ENCODE measurements around the gene CPSF7.
A peak's percentile ranks its signal among the peaks of the same experiment; 100 is the strongest.
"Not testable (repeated sequence)": the region's sequence is repeated elsewhere in the genome, so short reads cannot be mapped to it uniquely, and the experiment has no call there.

CPSF7 gene

DNA sequence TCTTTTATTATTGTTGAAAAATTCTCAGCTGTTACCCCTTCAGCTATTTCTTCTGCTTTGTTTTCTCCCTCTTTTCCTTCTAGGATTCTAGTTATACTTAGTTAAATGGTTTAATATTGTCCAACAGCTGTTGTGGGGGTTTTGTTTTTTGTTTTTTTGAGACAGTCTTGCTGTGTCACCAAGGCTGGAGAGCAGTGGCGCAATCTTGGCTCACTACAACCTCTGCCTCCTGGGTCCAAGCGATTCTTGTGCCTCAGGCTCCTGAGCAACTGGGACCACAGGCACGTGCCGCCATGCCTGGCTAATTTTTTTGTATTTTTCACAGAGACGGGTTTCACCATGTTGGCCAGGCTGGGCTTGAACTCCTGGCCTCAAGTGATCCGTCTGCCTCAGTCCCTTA is 12.8 kb upstream of the CPSF7 start:
- DNase-seq (ENCODE audit: low read depth in 3 of 3) = no peak

DNA sequence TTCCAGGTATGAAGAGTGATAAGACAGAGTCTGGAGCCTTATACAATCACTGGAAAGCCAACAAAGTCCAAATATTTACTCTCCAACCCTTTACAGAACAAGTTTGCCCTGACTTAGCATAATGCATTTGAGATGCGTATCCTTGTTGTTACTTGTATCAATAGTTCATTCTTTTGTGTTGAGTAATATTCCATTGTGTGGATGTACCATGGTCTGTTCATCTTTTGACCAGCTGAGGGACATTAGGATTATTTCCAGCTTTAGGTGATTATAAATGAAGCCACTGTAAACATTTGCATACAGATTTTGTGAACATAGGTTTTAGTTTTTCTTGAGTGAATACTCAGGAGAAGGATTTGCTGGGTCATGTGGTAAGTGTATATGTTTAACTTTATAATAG is 9.8 kb upstream of the CPSF7 start:
- no peak for DNase-seq (ENCODE audit: low read depth in 3 of 3)

DNA sequence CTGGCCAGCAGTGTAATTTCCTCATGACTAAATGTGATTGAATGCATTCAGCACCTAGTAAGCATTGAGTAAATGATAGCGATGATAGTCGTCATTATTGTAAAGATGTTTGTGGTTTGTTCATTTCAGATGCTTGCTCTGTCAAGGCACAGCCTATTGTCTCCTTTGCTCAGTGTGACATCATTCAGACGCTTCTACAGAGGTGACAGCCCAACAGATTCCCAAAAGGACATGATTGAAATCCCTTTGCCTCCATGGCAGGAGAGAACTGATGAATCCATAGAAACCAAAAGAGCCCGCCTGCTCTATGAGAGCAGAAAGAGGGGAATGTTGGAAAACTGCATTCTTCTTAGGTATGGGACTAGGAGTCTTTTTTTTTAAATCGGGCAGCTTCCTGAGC is 7.7 kb upstream of the CPSF7 start:
- no peak for DNase-seq (ENCODE audit: low read depth in 3 of 3)

DNA sequence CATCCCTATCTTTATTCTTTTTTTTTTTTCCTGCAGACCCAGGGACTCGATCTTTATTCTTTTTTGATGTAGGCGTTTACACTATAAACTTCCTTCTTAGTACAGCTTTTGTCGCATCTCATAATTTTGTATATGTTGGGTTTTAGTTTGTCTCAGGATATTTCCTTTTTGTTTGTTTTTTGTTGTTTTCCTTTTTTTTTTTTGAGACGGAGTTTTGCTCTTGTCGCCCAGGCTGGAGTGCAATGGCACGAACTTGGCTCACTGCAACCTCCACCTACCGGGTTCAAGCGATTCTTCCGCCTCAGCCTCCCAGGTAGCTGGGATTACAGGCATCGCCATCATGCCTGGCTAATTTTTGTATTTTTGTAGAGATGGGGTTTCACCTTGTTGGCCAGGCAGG is 1.1 kb upstream of the CPSF7 start:
- DNase-seq (ENCODE audit: low read depth in 3 of 3) = not testable (repeated sequence)

DNA sequence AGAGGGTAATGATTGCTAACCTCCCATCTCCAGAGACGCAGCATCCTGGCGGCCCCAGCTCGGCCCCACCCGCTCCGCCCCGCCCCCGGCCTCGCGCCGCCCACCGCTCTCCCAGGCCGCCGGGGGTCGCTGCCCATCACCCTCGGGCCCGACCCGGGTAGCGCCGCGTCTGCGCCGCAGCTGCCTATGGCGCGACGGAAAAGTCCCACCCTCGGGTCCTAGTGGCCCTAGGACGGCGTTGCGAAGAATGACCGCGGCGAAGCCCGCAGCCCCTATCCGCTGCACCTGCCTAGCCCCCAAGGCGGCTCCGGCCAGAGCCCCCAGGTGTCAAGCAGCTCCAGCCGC is 457 bp downstream of the CPSF7 start:
- DNase-seq (ENCODE audit: low read depth in 3 of 3) = peak; percentile 29 to 71 (median 49)

DNA sequence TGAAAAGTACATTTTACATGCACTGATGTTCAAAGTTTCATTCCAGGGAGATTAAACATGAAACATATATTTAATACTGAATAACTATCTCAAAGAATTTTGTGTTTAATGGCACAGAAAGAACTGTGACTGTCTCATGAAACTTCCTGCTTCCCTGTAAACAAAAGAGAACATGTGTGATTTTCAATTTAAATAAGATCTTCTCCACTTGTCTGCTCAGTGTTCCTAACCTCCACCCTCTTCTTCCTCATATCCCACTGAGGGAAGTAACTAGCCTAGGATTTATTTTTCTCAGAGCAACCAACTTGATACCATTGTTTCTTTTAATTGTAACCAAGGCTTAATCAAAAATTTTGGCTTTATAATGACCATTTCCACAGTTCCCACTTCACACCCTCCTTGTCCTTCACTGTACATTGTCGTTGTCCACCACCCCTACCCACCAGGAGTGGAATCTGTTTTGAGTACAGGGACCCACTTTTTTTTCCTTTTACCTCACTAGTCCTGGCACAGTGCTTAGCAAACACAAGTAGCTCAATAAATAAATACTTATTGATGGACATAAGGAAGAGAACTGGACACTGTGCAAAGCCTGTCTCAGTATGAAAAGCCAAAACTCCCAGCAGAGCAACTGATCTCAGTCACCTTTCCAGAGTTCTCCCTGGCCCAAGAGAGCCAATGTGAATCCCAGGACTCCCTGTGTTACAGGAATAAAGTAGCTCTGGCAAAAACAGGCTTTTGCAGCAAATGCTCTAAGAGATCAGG is 4.2 kb downstream of the CPSF7 start:
- DNase-seq (ENCODE audit: low read depth in 3 of 3) = no peak

DNA sequence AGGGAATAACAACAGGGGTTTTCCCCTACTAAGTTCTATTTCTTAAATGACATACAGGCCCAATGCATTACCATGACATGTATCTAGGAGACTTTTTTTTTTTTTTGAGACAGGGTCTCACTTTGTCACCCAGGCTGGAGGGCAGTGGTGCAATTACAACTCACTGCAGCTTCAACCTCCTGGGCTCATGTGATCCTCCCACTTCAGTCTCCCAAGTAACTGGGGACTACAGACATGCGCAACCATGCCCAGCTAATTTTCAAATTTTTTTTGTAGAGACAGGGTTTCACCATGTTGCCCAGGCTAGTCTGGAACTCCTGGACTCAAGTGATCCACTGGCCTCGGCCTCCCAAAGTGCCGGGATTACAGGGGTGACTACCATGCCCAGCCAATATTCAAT is 7.5 kb downstream of the CPSF7 start:
- DNase-seq (ENCODE audit: low read depth in 3 of 3) = no peak

DNA sequence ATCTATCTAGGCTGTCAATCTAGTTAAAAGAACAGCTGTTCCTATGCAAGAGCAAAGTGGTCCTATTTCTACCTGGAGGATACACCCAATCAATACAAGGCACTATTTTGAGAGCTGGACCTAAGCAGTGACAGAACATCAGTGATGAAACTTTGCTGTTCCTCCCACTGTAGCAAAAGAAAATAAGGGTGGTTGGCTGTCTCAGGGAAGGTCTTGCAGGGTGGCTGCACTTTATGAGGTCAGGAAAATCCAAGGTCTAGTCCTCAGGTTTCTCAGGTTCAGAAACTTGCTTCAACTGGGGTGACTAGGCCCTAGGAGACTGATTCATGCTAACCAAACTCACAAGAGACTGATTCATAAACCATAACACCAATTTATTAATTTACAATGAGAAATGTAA is 11.6 kb downstream of the CPSF7 start:
- no peak for DNase-seq (ENCODE audit: low read depth in 3 of 3)

DNA sequence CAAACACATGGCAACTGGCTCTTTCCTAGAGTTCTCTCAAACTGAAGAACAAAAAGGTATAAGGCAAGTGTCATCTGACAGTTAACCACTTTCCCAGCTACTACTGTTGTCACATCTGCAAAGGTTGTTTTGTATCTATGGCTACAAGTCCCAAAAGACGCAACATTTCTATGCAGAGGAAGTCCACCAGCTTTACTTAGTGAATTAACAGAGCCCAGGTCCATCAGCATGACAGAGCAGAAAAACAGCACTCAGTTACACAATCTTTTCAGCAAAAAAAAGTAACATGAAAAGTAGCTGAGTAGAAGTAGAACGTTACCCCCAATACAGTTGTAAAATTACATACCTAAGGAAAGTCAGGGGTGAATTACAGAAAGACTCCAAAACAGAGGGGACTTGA is 12.1 kb downstream of the CPSF7 start:
- no peak for DNase-seq (ENCODE audit: low read depth in 3 of 3)

DNA sequence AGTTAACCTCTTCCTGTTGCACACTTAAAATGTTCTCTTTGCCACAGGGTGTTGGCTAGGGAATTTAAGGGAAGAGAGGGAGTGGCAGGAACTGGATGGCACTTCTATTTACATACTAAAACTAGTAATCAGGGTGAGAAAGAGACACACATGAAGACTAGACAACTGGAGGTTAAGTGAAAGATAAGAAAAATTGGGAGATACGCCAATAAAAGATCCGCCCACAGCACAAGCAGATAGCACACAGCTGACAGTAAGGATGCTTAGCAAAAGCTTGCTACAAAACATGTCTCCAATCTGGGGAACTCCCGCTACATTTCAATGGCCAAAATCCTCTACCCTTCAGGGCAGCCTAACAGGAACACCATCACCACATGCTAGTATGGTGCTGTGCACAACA is 12.8 kb downstream of the CPSF7 start:
- DNase-seq (ENCODE audit: low read depth in 3 of 3) = no peak

DNA sequence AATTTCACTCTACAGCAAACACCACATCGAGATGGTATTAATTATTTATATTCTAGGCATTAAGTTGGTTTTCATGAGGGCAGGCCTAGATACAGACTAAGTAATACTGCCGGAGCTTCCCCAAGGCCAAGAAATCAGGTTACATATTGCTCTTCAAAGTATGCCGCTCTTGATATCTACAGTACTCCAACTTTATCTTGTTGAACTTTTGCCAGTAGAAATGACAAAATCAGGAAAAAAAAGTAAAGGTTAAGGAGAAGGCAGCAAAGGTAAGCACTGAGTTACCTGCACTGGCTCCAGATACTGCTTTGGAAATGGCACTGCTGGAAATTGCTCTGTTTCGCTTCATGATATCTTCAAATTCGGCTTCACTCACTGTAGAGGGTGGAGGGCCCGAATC is 14.4 kb downstream of the CPSF7 start:
- no peak for DNase-seq (ENCODE audit: low read depth in 3 of 3)

DNA sequence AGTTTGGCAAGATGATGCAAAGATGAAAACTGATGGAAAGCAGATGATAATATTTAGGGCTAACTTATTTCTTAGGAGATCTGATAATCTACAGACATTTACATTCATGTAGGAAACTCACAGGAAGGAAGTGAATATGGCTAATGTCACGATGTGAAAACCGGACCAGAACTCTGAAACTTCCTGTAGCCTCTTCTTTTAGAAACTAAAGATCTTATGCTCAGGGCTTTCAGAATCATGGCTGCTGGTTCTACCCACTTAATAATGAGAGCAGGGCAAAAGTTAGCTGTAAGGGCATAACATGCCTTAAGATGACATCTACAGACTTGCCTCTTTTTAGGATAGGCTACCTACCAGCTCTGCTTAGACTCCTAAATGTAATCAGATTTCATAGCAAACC is 15.2 kb downstream of the CPSF7 start:
- no peak for DNase-seq (ENCODE audit: low read depth in 3 of 3)

DNA sequence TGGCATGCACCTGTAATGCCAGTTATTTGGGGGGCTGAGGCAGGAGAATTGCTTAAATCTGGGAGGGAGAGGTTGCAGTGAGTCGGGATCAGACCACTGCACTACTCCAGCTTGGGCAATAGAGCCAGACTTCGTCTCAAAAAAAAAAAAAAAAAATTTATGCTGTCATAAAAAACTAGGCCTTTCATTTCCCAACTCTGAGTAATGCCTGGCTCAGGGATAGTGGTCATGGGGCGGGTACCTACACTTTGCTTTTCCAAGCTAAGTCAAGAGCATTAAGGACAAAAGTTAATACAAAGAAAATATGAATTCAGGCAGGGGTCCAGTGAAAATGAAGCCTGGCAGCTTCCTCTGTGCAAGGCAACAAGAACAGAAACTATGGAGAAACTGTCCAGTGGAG is 16.3 kb downstream of the CPSF7 start:
- DNase-seq (ENCODE audit: low read depth in 3 of 3) = no peak

DNA sequence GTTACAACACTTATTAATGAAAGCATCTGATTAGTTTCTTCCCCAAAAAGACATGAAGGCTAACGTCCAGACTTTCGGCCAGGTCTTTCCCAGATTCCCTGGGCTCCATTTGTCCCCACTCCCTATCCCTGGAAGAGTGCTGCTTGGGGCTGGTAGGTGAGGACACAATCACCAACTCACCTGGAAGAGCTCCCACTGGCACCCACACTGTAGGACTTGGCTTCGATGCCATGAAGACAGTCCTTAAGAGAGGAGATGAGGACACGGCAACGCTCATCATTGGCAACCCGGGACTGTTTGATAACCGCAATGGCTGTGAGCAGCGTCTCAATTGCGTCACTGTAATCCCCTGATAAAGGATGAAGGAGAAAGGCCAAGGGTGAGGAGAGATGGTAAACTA is 18.2 kb downstream of the CPSF7 start:
- no peak for DNase-seq (ENCODE audit: low read depth in 3 of 3)

DNA sequence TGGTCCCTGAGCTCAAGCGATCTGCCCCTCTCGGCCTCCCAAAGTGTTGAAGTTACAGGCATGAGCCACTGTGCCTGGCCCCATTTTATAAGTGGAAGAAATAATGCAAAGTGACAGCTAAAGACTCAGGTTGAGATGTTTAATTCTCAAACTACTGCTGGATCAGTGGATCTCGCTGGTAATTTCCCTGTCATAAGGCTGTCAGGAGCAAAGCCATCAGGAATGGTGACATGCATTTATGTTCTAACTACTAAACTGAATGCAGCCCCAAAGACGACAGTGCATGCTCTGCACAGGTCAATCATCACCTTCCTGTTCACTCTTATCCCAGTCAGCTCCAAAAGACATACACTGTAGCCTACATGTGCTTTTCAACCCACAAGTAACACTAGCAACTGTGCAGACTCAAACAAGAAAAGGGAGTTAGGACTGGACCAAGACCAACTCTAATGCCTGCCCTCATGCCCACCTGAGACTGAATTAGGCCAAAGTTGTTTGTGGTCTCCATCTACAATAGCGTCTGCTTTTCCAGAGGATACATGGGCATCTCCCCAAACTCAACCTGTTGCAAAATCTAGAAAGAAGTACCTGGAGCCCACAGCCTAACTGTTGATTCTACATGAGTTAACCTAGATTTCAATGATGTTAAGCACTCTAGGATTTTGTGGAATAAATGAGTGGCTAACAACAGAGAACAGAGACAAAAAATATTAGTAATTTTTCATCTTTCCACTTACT is 22.6 kb downstream of the CPSF7 start:
- no peak for DNase-seq (ENCODE audit: low read depth in 3 of 3)

DNA sequence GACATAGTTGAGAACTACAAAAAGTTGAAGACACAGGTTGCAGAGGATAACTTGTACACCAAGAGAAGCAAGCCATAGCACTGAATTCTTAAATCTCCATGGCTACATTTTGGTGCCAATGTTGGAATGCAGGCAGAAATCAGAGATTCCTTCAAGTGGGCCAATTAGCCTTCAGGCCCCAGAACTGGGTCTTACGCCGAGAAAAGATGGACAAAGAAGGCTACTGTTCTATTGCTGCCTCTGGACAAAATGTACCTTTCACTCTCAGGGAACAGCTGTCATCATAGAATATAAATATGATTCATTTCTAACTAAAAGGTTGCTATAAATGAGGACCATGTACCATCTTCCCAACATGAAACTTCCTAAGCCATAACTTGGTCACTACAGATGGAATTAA is 23.7 kb downstream of the CPSF7 start:
- DNase-seq (ENCODE audit: low read depth in 3 of 3) = no peak

DNA sequence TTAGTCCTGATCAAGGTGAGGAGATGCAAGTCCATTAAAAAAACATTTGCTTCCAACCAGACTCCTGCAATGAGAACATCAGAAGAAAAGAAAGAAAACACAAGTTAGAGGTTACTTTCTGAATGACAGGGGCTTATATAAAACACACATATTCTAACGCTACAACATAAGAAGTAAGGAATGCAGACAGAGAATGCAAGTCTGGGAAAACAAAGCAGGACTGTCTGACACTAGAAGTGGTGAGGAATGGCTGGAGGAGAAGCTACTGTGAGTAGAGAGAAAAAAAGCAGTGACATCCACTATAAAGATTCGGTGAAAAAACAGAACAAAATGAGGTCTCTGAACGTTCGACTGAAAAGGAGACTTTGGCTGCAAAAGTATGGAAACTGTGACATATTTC is 25.1 kb downstream of the CPSF7 start:
- DNase-seq (ENCODE audit: low read depth in 3 of 3) = no peak

DNA sequence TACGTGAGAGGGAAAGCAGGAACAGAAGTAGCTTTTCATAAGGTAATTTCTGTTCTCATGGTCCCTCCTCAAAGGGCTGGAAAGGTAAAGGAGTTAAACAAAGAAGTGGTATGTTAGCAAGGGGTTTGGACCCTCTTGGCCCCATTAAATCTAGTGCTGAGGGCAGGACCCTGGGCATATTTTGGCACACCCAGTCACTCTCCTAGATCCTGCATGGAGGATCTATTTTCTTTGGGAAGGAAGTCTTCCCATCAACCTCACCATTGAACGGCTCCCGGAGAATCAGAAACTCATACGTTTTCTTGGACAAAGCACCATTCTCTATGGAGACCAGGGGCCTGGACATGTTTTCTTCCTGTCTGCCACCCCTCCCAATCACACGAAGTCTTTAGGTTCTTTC is 25.7 kb downstream of the CPSF7 start:
- DNase-seq (ENCODE audit: low read depth in 3 of 3) = no peak

DNA sequence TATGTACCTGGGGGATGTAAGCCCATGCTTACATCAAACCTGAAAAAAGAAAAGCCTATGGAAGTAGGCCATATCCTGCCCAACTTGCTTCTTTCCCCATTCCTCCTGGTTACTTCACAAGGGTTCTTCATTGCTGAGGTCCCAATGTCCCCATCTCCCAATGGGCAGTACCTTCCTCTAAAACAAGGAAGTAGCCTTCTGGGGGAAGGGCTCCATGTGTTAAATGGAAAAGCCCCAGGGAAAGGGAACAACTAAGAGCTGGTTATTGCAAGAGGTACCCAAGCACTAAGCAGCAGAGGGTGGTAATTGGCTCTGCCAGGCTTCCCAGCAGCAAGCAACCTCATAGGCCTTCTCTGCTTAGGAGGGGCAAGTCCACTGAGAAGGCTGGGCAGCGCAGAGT is 26.1 kb downstream of the CPSF7 start:
- no peak for DNase-seq (ENCODE audit: low read depth in 3 of 3)

DNA sequence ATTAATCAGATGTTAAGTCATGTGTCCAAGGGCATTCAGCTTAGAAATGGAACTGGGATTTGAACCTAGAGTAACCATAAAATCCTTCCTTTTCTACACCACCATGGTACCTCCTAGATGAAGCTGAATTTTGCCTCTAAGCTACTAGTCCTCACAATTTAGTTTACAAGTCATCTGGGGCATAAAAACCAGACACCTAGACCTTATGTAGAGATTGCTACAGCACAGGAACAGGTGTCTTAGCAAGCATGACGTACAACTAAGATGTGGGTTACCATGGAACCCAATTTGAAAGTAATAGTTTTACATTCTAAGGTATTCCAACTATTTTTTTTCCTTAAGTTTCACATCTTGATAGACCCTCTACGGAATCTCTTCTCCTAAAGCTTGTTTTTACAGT is 28.2 kb downstream of the CPSF7 start:
- DNase-seq (ENCODE audit: low read depth in 3 of 3) = no peak

DNA sequence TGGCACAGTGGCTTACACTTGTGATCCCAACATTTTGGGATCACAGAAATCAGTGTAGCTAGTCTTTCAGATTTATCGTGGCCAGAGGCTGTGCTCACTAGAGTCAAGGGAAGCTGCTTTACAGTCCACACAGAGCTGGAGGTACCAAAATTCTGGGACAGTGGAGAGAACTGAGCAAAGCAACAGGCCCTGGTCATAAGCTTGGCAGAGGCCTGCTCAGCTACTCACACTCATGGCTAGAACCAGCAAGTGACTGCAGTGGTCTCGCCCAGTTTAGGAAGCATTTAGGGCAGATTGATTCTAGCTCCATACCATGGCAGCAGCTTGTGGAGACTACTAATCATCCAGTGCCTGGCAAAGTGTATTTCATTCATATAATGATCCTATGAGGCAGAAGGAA is 28.6 kb downstream of the CPSF7 start:
- DNase-seq (ENCODE audit: low read depth in 3 of 3) = no peak

DNA sequence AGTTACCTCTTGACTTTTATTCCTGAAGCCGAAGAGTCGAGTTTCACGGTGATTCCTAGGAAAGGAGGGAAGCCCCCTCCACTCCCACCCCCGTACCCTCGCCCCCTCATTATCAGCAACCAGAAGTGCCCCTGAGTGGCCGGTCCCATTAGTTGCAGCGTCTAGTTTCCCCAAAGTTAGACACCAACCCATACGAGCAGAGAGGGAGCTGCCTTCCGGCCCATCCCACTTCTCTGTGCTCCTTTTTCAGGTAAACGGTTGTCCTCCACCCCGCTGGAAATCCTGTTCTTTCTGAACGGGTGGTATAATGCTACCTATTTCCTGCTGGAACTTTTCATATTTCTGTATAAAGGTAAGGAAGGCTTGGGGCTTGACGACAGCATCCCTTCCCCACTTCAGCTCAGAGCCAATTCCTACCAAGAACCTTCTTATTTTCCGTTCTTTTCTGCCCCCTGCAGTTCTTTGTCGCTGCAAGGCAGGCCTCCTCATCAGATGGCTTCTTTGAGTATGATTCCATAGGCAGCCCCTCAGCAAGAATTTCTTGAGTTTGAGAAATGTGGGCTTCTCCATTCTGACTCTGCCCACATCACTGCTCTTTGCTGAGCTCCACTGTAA is 36.7 kb downstream of the CPSF7 start:
- no peak for DNase-seq (ENCODE audit: low read depth in 3 of 3)

DNA sequence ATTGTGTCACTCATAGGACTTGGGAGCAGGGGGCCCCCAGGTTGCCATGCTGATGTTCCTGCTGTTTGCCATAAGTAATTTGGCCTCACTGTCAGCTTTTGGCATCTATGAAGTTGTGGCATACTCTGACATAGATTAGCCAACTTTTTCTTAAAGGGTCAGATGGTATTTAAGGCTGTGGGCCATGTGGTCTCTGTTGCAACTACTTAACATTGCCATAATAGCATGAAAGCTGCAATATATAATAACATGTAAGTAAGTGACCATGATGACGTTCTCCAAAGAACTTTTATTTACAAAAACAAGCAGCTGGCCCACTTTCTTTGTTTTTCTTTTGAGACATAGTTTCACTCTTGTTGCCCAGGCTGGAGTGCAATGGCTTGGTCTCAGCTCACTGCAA is 39.6 kb downstream of the CPSF7 start:
- DNase-seq (ENCODE audit: low read depth in 3 of 3) = no peak

All from stimulated activated CD4-positive, alpha-beta T cell treated with anti-CD3 and anti-CD28 coated beads, TNF-alpha, amount 100 ng/mL, for 24 hours (primary cell).